Mesenteric fat pad (tissue), 1 donor: ENCODE data around the gene TTC28. TPM values are rescaled to one million over a fixed set of nuclear protein-coding genes. Genes with fewer than 3 reads are reported as not detected.

Experiments
- DNase-seq: peaks from one replicate; pipeline ENCODE4 v3.0.0-alpha.2; 2020; ENCODE audit warnings: low spot score
- total RNA-seq: library from RNA; stranded (reverse); fragmentation: NEBNext Ultra II Directional; extraction: Animal tissue kit (Norgen Biotek cat#: 25700); gene quantifications from one replicate; pipeline ENCODE4 v1.2.1, GENCODE V29; 2021
- donor health status: DM: yes; HTN: yes; CAD: no.

TTC28 gene
- total RNA-seq, 1 donor from 2014 or later = 34.1 TPM

- no peak for DNase-seq
Measured at GRCh38 chr22:28297504-28297903, 382.1 kb downstream of the TTC28 start.

DNA sequence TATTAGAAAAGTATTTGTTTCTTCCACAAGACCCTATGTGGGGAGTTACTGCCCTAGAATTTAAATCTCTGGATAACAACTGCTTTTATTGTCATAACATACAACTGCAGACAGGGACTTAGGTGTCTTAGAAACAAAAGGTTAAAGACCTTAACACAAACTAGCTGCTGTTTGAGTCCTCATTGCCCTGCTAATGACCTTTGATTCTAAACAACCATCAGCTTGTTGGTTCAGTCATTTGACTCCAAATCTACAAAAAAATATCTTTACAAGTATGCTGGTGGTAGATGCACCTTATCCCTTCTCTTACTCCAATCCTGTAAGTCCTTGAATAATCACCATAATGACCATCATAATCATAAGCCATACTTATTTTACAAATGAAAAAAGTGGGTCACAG is 383.2 kb downstream of the TTC28 start:
- DNase-seq = no peak

DNA sequence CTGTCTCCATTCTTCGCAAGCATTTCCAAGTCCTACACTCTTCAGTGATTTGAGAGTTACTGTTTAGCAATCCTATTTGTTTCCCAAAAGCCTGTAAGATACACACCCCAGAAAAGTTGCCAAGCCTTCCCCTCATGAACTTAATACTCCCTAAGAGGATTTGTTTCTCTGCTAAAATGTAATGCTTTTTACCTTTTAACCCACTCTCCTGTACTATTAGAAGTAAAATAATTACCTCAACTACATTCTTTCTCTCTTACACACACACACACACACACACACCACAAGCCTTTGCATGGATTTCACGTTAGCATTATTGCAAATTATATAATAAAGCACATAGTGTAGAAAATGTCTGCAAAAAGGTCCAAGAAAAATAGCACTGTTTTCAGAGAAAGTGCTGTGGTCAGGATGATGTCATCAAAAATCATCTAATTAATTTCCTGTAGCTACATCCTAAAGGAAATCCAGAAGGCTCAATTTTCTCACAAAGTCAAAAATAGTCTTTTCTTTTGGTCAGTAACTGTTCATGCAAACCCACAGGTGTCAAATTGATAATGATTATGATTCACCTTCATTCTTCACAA is 396.5 kb downstream of the TTC28 start:
- DNase-seq = no peak

DNA sequence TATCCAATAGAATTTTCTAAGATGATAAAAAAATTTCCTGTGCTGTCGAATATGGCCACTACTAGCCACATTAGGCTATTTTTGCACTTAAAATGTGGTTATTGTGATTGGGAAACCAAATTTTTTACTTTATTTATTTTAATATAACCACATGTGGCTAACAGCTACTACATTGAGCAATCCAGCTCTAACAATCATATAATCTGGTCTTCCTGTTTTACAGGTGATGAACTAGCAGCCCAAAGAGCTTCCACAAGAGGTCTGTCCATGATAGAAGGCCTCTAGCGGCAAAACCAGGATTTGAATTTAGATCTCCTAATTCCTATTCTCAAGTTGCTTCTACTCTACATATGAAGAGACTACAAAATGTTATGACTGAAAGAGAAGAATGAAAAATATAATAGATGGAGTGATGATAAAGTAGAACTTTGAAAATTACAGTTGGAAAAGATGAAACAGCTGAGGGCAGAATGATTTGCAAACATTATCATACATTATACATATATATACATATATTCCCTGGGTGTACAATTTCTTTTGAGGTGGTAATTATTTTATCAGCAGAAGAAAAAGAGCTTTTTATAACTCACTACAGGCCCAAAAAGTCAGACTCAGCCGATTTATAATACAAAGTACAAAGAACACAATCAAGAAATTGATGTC is 397.1 kb downstream of the TTC28 start:
- no peak for DNase-seq

DNA sequence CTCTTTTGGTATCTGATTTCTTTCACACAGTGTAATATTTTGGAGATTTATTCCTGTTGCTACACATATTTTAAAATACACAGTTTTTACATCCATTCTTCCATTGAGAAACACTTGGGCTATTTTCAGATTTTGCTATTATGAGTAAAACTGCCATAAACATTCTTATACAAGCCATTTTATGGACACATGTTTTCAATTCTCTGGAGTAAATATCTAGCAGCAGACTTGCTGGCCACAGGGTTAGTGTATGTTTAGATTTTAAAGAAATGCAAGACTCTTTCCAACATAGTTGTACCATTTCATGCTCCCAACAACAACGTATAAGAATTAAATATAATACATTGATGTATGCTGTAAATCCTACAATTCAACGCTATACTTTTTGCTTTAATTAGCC is 399.8 kb downstream of the TTC28 start:
- no peak for DNase-seq

- no peak for DNase-seq
Measured at GRCh38 chr22:28269277-28269676, 410.4 kb downstream of the TTC28 start.

DNA sequence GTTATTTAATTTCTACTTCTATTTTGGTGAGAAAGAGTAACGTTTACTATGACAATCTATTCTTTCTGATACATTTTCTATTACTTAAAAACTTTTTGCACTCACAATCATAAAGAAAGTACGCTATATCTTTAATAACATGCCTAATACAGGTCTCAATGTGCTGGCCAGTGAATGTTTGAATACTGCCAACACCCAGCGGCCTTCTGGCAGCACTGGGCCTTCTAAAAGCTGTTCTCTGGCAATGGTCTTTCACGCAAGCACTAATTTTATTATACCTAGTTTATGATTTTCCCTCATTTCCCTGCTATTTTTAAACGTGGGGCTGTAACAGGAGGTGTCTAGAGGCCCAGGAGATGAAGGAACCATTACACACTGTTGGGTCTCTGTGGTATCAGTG is 410.8 kb downstream of the TTC28 start:
- no peak for DNase-seq

- no peak for DNase-seq
Measured at GRCh38 chr22:28268171-28268570, 411.5 kb downstream of the TTC28 start.

DNA sequence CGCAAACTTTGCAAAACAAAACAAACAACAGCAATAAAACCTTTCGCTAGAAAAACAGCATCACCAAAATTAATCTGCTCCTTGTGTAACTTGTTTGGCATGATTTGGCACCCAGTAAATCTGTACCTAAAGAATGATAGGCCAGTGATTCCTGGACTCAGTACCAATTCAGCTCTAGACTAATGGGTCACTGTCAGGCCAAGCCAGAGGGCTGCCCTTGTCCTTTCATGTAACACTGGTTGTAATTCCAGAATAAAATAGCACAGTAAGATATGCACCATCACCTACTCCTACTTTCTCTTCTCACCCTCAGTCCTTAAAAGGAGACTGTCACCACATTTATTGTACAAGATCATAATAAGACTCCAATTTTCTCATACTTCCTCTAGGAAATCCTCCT is 419.0 kb downstream of the TTC28 start:
- no peak for DNase-seq

DNA sequence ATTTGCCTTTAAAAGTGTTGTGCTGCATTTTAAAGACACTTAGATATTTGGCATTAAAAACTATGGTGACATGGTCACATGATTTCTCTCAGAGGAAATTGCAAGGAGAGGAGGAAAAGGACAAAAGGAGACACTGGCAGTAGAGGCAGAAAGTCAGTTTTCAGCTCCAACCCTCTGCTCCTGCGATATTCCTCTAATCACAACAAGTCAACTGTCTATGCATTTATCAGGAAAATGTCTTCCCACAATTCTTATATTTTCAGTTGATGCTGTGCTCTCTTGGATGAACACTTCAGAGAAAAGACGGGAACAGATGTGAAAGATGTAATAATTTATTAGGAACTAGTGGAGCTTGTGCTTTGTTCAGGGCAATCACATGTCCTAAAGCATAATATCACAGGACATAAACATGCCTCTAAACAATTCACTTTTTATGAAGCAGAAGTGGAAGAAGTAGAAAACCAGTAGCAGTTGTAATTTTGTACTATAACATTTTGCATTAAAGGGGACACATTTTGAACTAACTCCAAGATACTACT is 419.8 kb downstream of the TTC28 start:
- no peak for DNase-seq

DNA sequence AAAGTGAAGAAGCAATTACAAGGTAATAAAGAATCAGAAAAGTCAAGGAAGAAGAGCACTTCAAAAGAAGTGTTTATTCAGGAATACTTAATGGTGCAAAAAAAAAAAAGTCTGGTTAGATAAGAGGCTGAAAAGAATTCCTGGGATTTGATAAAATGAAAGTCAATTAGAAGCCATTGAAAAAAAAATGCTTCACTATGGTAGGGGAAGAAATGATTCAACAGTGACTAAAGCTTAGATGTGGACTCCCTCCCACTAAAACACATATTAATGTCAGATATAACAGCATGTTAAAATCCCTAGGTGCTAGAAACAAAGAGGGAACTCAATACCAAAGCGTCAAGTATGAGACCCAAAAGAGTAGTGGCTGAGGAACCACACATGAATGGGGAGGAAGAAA is 425.2 kb downstream of the TTC28 start:
- DNase-seq = no peak

DNA sequence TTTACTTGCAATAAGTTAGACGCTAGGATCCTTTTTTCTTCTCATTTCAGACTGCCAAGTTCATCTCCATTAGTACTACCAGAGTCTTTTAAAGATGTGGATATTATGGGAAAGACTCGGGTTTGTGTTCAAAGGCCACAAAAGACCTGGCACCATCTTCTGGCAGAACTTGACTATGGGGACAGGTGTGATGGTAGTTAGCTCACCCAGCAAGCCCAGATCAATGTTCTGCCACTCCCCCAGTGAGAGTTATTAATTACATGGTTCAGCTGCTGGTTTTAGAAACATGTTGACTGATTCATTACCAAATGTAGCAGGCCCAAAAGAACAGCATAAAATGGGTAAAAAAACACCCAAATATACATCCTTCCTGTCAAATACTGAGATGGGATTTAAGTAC is 427.1 kb downstream of the TTC28 start:
- DNase-seq = no peak

DNA sequence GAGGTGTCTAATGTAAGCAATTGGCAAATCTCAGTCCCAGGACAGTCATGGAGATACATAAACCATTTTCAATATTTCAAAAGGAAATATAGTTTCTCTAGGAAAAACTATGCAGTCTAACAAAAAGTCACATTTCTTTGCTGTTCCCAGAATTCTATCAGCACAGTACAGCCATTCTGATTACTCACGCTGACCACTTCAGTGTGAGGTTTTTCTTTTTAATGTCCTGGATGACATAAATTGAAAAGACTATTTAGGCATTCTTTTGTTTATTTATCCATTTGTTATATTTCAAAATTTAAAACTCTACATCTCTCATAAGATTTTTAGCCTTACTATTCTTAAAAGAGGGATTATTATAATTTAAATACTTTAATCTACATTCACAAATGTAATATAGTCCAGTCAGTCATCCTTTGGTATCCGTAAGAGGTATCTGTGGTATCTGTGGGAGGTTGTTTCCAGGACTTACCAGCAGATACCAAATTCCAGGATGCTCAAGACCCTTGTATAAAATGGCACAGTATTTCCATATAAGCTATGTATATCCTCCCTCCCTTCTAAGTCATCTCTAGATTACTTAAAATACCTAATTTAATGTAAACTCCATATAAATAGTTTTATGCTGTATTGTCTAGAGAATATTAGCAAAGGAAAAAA is 429.5 kb downstream of the TTC28 start:
- DNase-seq = no peak

GRCh38 chr22:28249402-28249801 is 430.2 kb downstream of the TTC28 start:
- DNase-seq = no peak

DNA sequence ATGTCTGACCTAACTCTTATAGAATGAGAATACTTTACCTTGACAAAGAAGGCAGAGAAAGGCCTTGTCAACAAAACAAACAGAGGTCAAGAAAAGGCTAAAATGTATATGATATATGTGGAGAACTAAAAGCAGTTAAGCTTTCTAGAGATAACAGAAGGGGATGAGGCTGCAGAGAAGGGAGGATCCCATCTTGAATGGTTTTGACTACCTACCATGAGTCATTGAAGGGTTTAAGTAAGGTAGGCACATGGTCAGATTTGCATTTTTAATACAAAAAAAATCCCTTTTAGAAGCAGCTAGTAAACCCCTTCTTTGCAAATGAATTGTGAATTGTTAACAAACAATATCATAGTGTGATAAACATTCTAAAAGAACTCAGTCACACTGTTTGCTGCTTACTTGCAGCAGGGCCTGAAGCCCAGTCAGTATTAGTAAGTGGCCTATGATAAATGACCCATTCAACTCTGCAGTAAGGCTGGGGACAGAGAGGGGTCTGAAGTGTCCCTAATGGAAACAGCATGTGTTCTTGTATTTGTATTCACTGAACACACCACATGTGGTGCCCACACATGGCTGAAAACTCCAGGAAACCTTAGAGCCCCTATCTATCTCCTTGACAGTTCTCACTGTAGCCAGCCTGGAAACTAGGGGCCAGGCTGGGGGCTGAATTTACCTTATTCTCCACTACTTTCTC is 431.8 kb downstream of the TTC28 start:
- no peak for DNase-seq

- no peak for DNase-seq
Measured at GRCh38 chr22:28247136-28247535, 432.5 kb downstream of the TTC28 start.

DNA sequence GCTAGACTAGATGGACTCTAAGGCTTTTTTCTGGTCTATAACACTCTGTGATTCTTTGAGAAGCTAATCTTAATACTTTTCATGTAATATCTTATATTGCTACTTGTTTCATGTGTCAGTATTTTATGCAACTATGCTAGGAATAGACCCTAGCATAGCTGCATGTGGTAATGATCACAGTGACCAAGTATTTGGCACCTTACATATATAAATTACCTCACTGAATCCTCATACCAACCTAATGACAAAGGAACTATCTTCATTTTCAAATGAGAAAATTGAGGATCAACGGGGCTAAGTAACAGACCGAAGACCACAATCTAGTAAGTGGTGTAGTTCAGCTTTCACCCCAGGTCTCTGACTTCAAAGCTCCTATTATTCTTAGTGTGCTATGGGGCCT is 433.2 kb downstream of the TTC28 start:
- DNase-seq = no peak

GRCh38 chr22:28245579-28246224 is 433.9 kb downstream of the TTC28 start:
- DNase-seq = no peak

DNA sequence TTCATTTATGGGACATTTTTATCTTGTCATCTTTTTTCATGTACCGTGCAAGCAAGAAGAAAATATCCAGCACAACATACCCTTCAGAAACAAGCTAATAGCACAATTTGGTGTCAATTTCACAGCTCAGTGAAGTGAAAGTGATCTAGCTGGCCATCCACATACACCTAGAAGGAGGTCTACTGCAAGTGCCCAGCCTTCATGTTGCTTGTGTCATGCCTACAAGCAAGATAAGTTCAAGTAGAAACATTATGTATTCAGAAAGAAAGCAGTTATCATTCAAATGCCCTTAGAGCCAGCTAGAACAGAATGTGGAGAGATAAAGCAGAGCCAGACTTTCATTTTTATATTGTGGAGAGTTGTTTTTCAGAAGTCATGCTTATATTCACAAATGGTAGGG is 434.9 kb downstream of the TTC28 start:
- DNase-seq = no peak

DNA sequence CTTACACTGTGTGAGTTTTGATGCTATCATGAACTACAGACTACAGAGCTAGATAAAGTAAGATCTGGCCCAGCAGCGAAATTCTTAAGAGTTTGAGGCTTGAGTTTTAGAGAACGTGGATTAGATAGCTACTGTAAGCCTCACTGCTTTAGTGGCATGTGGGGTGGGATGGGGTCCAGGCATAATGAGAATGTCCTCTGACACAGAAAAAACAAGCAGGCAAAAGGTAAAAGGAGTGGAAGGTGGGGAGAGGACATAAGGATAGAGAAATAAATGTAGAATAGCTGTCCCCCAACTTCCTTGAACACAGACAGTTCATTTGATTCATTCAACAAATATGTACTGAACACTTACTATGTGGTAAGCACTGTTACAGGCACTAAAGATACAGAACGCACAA is 436.1 kb downstream of the TTC28 start:
- no peak for DNase-seq

- no peak for DNase-seq
Measured at GRCh38 chr22:28241656-28242290, 437.9 kb downstream of the TTC28 start.
